Measurements from ENCODE around the gene SKAP1. TPM values are rescaled to one million over a fixed set of nuclear protein-coding genes. Genes with fewer than 3 reads are reported as not detected.
"Not testable (repeated sequence)": the region's sequence is repeated elsewhere in the genome, so short reads cannot be mapped to it uniquely, and the experiment has no call there.

SKAP1 gene
- total RNA-seq, 2 experiments from 2014 or later, result 1.2 TPM; not detected in 1

DNA sequence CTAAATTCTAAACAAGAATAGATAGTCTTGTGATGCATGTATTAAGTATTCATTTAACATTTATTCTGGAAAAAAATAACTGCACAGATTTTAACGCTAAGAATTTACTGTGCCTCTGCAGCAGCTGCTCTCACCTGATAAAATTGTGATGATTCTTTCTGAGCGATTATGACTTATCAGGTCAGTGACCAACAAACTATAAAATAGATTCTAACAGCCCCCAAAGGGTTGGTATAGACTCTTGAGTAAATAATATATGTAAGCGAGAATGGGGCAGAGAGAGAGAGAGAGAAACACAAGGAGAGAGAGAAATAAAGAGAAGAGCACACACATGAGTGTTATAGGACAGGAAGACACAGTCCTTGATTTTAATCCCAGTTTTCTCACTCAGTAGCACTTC lies 178.1 kb downstream of the SKAP1 start:
- intact Hi-C loops (cut with micrococcal nuclease; ENCODE audit: unreplicated experiment), result no loop called here
- H3K79me2 ChIP-seq (ENCODE audit: insufficient read depth, low read depth, low read length), result no peaks in the 10 kb centered on the region
- POLR2A ChIA-PET, result no interaction called here
- H3K36me3 ChIP-seq (ENCODE audit: insufficient read depth, low read length), result no peaks in the 10 kb centered on the region
- H2AFZ ChIP-seq (ENCODE audit: low read length), result no peak overlapping the region
- H3K9me3 ChIP-seq (ENCODE audit: low read length), result no peaks in the 10 kb centered on the region
- no peak for DNase-seq (ENCODE audit: low spot score)
- no peaks in the 10 kb centered on the region for H3K9me2 ChIP-seq (ENCODE audit: insufficient read depth, low read length)
- H3K27ac ChIP-seq (ENCODE audit: low read depth, low read length, poor library complexity, severe bottlenecking), result no peak overlapping the region
- no peaks in the 10 kb centered on the region for H3K4me1 ChIP-seq (ENCODE audit: insufficient read depth, low read length, poor library complexity, severe bottlenecking)
- H4K20me1 ChIP-seq (ENCODE audit: insufficient read depth, low read length), result no peaks in the 10 kb centered on the region
- TF ChIP-seq EZH2phosphoT487 (IDR thresholded peaks at IDR 0.05; ENCODE audit: borderline replicate concordance, low read depth, low read length), result no peak
- no peak for TF ChIP-seq CTCF (conservative IDR thresholded peaks at IDR 0.05; ENCODE audit: low read length)
- CTCF ChIA-PET (ENCODE audit: unreplicated experiment), result no interaction called here
- no peak overlapping the region for H3K4me2 ChIP-seq (ENCODE audit: low read length)
- no TSS peak for BruUV-seq (replicated peaks)
- H3K4me3 ChIP-seq (ENCODE audit: low read depth, low read length, poor library complexity, severe bottlenecking), result no peak overlapping the region

- intact Hi-C loops (cut with micrococcal nuclease; ENCODE audit: unreplicated experiment), result no loop called here
- Histone ChIP-seq H3K4me2 (ENCODE audit: low read length) (no peak overlapping the region), H3K9me2 (ENCODE audit: insufficient read depth, low read length) (no peaks in the 10 kb centered on the region), H3K4me3 (ENCODE audit: low read depth, low read length, poor library complexity, severe bottlenecking) (no peak overlapping the region), H4K20me1 (ENCODE audit: insufficient read depth, low read length) (no peaks in the 10 kb centered on the region), H3K4me1 (ENCODE audit: insufficient read depth, low read length, poor library complexity, severe bottlenecking) (no peaks in the 10 kb centered on the region), H3K36me3 (ENCODE audit: insufficient read depth, low read length) (no peaks in the 10 kb centered on the region), H2AFZ (ENCODE audit: low read length) (no peak overlapping the region), H3K9me3 (ENCODE audit: low read length) (no peaks in the 10 kb centered on the region), H3K27ac (ENCODE audit: low read depth, low read length, poor library complexity, severe bottlenecking) (no peak overlapping the region), H3K79me2 (ENCODE audit: insufficient read depth, low read depth, low read length) (no peaks in the 10 kb centered on the region)
- POLR2A ChIA-PET, result interaction anchor here (0.6 to 0.7 kb wide), 3 partner anchors 12 to 1172 kb away, joined by 3 read pairs; no protein-coding TSS in a partner anchor
- DNase-seq (ENCODE audit: low spot score), result no peak
- CTCF ChIA-PET (ENCODE audit: unreplicated experiment), result no interaction called here
- TF ChIP-seq EZH2phosphoT487 (IDR thresholded peaks at IDR 0.05; ENCODE audit: borderline replicate concordance, low read depth, low read length) (no peak), CTCF (conservative IDR thresholded peaks at IDR 0.05; ENCODE audit: low read length) (no peak)
- no TSS peak for BruUV-seq (replicated peaks)
These were observed 179.1 kb downstream of the SKAP1 start for GRCh38 chr17:48250949-48251348.

- H4K20me1 ChIP-seq (ENCODE audit: insufficient read depth, low read length); H2AFZ ChIP-seq (ENCODE audit: low read length); intact Hi-C loops (cut with micrococcal nuclease; ENCODE audit: unreplicated experiment); H3K9me2 ChIP-seq (ENCODE audit: insufficient read depth, low read length); BruUV-seq (replicated peaks); CTCF ChIA-PET (ENCODE audit: unreplicated experiment); H3K4me2 ChIP-seq (ENCODE audit: low read length); H3K36me3 ChIP-seq (ENCODE audit: insufficient read depth, low read length); H3K4me1 ChIP-seq (ENCODE audit: insufficient read depth, low read length, poor library complexity, severe bottlenecking); H3K27ac ChIP-seq (ENCODE audit: low read depth, low read length, poor library complexity, severe bottlenecking); H3K79me2 ChIP-seq (ENCODE audit: insufficient read depth, low read depth, low read length); H3K4me3 ChIP-seq (ENCODE audit: low read depth, low read length, poor library complexity, severe bottlenecking); DNase-seq (ENCODE audit: low spot score); H3K9me3 ChIP-seq (ENCODE audit: low read length): not testable (repeated sequence)
- POLR2A ChIA-PET, result interaction anchor here (0.7 kb wide), 1 partner anchor 363 kb away, joined by 3 read pairs; no protein-coding TSS in a partner anchor
These were observed 180.0 kb downstream of the SKAP1 start for GRCh38 chr17:48250059-48250458.

All from OCI-LY7 (cell line).